HG03066 (cell line): ENCODE data around the gene ABLIM2.
"Not testable (repeated sequence)": the region's sequence is repeated elsewhere in the genome, so short reads cannot be mapped to it uniquely, and the experiment has no call there.

ENCODE experiments used
- ATAC-seq: cut with Tn5 transposase; IDR thresholded peaks from one replicate; pipeline ENCODE4 v1.9.1; 2021; ENCODE audit warnings: low read depth; ENCODE audit not compliant: unreplicated experiment

Gene ABLIM2

DNA sequence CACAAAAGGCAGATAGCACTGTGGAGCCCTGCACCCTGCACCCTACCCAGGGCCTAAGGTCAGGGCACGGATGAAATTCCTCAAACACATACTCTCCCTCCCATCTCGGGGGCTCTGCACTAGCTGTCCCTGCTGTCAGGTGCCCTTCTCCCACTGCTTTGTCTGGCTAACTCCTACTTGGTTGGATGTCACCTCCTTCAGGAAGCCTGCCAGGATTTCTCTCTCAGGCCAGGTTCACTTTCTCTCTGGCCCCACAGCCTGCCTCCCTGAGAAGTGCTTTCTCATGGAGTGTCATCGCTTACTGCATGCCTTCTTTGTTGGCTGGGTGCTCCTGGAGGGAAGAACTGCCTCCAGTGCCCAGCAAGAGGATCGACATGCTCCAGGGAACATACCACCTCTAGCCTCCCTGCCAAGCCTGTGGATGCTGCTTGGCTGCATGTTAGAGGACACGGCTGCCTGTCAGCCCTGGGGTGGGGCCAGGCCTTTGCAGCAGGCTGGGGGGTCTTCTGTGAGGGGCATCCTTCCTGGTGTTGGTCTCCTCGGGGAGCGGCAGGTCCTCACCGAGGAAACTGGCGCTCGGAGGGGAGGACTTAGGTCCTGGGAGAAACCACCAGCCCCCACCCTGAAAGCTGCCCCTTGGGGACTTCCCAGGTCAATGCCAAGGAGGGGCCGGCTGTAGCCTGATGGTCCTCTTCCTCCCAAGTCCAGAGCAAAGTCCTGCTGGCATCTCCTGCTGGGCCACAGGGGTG, 15.0 kb downstream of the ABLIM2 start:
- no peak for ATAC-seq

DNA sequence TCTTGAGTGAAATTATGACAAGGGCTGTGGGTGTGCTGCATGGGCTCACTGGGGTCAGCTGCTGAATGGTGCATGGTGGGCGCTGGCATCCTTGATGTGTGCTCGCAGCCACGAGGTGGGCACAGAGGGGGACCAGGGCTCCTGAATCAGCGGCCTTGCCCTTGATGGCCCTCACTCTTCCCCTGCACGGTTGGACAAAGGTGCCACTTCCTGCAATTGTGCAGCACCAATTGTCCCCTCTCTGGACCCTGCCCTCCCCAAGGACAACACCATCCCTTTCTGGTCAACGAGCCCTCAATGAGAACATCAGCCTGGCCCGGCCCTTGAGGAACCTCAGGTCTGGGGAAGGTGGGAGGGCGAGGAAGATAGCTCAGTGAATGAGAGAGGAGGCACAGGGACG, 16.1 kb downstream of the ABLIM2 start:
- ATAC-seq, result no peak

- no peak for ATAC-seq
Measured at GRCh38 chr4:8141935-8142334, 16.7 kb downstream of the ABLIM2 start.

- ATAC-seq, result no peak
Measured at GRCh38 chr4:8140915-8141314, 17.7 kb downstream of the ABLIM2 start.

DNA sequence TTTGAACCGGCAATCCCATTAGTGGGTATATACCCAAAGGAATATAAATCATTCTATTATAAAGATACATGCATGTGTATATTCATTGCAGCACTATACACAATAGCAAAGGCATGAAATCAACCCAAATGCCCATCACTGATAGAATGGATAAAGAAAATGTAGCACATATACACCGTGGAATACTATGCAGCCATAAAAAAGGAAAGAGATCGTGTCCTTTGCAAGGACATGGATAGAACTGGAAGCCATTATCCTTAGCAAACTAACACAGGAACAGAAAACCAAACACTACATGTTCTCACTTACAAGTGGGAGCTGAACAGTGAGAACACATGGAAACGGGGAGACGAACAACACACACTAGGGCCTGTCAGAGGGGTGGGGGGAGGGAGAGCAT, 18.9 kb downstream of the ABLIM2 start:
- ATAC-seq, result not testable (repeated sequence)

DNA sequence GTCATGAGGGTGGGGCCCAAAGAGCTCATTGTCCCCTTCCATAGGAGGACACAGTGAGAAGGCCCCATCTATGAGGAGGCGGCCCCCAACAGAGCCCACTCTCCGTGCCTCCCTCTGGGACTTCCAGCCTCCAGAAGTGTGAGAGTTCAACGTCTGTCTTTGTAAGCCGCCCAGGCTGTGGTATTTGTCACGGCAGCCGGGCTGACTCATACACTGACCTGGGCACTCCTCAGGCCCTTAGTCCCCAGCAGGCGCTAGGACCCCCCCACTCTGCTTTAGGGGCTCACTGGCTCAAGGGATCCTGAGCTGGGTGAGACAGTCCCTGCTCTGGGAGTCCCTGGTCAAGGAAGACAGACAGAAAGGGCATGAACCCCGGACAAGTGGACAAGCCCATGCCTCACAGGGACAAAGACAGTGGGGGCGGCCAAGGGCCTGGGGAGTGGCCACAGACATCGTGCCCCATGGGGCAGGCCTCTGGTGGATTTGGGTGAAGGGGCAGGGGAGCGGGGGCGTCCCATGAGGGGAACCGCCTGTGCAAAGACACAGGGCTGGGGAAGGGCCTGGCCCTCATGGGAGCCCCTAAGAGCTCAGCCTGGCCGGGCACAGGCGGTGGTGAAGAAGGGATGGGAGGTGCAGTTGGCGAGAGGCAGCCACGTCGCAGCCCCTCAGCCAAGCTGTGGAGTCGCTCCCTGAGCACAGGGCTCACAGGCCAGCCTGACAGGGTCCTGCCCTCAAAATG, 21.5 kb downstream of the ABLIM2 start:
- no peak for ATAC-seq

- no peak for ATAC-seq
Measured at GRCh38 chr4:8136529-8136928, 22.1 kb downstream of the ABLIM2 start.

DNA sequence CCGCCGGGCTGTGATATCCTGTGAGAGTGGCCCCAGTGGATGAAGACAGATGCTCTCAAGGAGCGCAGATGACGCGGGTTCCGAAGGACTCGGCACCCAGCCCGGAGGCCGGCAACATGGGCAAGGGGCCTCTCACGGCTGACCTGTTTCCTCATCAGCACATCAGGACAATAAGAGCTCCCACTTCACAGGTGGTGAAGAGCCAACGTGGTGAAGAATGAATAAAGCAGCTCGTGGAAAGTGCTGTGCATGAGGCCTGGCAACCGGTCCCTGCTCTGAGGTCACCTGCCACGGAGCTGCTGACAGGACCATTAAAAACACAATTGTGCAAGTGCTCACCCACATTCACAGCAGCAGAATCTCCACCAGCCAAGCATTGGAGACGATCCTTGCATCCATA, 22.9 kb downstream of the ABLIM2 start:
- no peak for ATAC-seq

- ATAC-seq, result no peak
Measured at GRCh38 chr4:8133897-8134563, 24.6 kb downstream of the ABLIM2 start.

GRCh38 chr4:8132947-8133705, 25.5 kb downstream of the ABLIM2 start:
- ATAC-seq, result no peak

GRCh38 chr4:8132400-8132799, 26.2 kb downstream of the ABLIM2 start:
- no peak for ATAC-seq

- no peak for ATAC-seq
Measured at GRCh38 chr4:8131826-8132225, 26.8 kb downstream of the ABLIM2 start.

- ATAC-seq, result no peak
Measured at GRCh38 chr4:8131210-8131609, 27.4 kb downstream of the ABLIM2 start.

DNA sequence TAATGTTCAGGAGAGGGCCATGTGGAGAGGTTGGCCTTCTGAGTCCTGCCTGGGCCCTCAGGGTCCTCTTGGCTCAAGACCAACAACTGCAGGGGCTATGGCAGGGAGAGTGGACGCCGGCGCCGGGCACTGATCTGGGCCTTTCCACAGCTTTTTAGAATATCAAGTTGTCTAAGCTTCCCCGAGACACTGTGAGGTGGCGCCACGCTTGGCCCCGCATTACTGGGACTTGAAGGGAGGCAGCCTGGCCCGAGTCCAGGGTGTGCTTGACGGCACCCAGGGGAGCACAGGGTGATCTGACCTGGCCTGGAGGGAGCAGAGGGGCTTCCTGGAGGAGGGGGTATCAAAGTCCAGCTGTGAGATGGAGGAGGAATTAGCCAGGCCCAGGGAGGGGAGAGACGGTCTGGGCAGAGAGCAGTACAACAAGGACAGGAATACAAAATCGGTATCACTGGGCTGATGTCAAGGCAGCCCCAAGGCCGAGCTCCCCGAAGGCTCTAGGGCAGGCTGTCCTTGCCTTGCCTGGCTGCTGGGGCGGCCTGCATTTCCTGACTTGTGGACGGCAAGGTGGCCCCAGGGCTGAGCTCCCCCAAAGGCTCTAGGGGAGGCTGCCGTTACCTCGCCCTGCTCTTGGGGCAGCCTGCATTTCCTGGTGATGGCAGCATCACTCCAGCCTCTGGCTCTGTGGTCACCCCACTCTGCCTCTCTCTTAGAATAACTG, 28.1 kb downstream of the ABLIM2 start:
- no peak for ATAC-seq

DNA sequence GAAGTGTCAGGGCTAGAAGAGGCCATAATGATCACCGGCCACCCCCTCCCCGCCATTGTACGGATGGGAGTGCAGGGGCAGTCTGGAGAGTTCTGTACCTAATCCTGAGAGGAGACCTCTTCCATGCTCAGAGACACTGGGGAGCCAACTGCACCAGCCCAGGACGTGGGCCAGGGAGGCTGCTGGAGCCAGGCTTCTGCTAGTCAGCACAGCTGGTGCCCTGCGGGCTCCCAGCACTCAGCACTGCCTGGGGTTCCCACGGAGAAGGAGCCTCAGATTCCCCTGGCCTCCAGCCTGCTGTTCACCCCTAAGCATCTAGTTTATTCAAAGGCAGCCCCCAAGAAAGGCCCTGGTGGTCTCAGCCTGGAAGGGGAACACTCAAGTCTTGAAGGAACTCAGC, 28.8 kb downstream of the ABLIM2 start:
- no peak for ATAC-seq

DNA sequence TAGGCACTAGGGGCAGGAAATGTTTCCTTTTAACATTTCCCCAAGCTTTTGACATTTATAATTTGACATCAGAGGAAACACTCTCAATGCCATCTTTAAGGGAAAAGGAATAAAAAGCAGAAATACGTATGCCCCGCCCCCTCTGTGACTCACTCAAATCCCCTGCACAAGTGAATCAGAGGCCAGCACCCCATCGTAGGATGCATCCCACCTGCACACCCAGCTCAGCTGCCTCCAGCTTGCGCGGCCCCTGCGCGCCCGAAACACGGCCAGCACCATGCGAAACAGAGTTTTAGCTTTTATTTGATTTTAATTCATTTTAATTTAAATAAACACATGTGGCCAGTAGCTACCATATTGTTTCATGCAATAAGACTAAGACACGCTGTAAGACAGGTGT, 29.5 kb downstream of the ABLIM2 start:
- ATAC-seq, result no peak

DNA sequence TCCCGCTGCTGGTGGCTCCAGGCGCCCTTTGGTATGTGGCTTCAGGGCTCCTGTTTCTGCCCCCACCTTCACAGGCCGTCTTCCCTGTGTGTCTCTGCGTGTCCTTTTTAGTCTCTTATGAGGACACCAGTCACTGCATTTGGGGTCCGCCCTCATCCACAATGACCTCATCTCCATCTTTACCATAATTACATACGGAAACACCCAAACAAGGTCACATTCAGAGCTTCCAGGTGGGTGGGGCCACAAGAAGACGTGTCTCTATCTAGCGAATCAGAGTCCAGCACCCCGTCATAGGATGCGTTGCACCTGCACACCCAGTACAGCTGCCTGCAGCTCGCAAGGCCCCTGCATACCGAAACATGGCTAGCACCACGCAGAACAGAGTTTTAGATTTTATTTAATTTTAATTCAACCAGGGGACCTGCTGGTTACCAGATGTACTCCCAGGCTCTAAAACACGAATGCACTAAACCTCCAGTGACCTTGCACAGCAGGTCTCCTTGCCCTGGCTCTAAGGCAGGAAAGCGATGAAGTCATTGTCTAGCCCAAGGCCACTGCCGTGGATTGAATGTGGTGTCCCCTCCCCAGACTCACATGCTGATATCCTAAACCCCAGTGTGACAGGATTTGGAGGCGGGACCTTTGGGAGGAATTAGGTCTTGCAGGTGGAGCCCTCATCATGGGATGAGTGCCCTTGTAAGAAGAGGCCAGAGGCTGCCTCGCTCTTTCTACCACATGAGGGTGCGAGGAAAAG, 30.3 kb downstream of the ABLIM2 start:
- no peak for ATAC-seq

DNA sequence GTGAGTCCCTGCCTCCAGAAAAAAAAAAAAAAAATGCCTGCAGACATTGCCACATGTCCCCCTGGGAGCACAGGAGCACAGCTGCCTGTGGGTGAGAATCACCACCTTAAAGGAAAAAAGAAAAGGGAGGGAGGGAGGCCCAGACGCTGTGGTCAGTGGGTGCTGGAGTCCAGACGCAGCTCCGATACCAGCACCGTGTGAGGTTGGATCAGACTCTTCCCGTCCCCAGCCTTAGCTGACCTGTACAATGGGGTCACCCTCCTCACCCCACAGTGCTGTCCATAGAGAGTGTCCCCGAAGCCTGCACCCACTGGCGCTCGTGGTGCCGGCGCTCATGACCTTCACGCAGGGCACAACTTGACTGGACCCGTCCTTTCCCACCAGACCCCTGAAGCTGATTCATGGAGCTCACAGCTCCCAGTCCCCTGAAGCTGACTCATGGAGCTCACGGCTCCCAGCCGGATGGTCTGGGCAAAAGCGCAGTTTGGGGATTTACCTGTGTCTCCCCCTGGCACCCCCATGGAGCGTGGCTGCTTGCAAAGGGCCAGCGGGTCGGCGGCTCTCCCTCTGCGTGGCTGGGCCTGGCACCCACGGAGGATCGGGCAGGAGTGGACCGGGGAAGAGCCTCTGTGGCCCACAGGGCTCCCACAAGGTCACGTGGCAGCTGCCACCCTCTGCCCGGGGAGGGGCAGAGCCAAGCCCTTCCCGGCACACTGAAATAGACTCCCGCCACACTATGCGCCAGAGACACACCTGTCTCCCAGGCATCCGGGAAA, 31.4 kb downstream of the ABLIM2 start:
- no peak for ATAC-seq

- ATAC-seq, result no peak
Measured at GRCh38 chr4:8126523-8126922, 32.1 kb downstream of the ABLIM2 start.
